GM12878 (cell line): ENCODE measurements around the gene TNFAIP3. TPM values are rescaled to one million over a fixed set of nuclear protein-coding genes. Genes with fewer than 3 reads are reported as not detected.

Experiments used
- CREB1 ChIP-seq: IDR thresholded peaks from 2 replicates; pipeline ENCODE4 v1.6.1; 2012; ENCODE audit warnings: low read depth, mild to moderate bottlenecking, inconsistent platforms
- ETV6 ChIP-seq, 2 experiments: fragments of 450-650 bp in 1 of 2; IDR thresholded peaks in 1 of 2; conservative IDR thresholded peaks in 1 of 2; 2 replicates each; pipeline ENCODE4 v1.6.1; 2014; ENCODE audit warnings: antibody characterized with exemption in 1 of 2, borderline replicate concordance in 1 of 2, low read depth in 1 of 2, mild to moderate bottlenecking in 1 of 2, moderate library complexity in 1 of 2
- HDAC6 ChIP-seq: fragments of 200-600 bp; sonication (generic); IDR thresholded peaks from one replicate; pipeline ENCODE4 v1.8.0; 2017; ENCODE audit warnings: antibody characterized with exemption; ENCODE audit not compliant: unreplicated experiment
- HDGF ChIP-seq: fragments of 450-650 bp; IDR thresholded peaks from 2 replicates; pipeline ENCODE4 v1.6.1; 2016; ENCODE audit warnings: antibody characterized with exemption
- JUND ChIP-seq: IDR thresholded peaks from 2 replicates; pipeline ENCODE4 v1.6.1; 2012; ENCODE audit warnings: low read depth, mild to moderate bottlenecking, low read length, improper control_type of control experiment, moderate library complexity
- NBN ChIP-seq: fragments of 450-650 bp; IDR thresholded peaks from 2 replicates; pipeline ENCODE4 v1.6.1; 2016
- NFXL1 ChIP-seq: fragments of 450-650 bp; IDR thresholded peaks from 2 replicates; pipeline ENCODE4 v1.6.1; 2017; ENCODE audit warnings: antibody characterized with exemption, mild to moderate bottlenecking, borderline replicate concordance
- NFYB ChIP-seq: IDR thresholded peaks from 2 replicates; pipeline ENCODE4 v1.6.1; 2011; ENCODE audit warnings: low read depth, mild to moderate bottlenecking, low read length, improper control_type of control experiment, moderate library complexity; ENCODE audit not compliant: insufficient read depth
- NR2C1 ChIP-seq: fragments of 450-650 bp; IDR thresholded peaks from 2 replicates; pipeline ENCODE4 v1.6.1; 2017; ENCODE audit warnings: antibody characterized with exemption, mild to moderate bottlenecking, moderate library complexity
- RFX5 ChIP-seq: IDR thresholded peaks from 2 replicates; pipeline ENCODE4 v1.6.1; 2011; ENCODE audit warnings: low read depth, low read length, improper control_type of control experiment
- SIX5 ChIP-seq: IDR thresholded peaks from 2 replicates; pipeline ENCODE4 v1.6.1; 2011; ENCODE audit warnings: mild to moderate bottlenecking, low read depth, low read length, moderate library complexity; ENCODE audit not compliant: severe bottlenecking
- SMAD1 ChIP-seq: fragments of 450-650 bp; IDR thresholded peaks from 2 replicates; pipeline ENCODE4 v1.6.1; 2018; ENCODE audit warnings: mild to moderate bottlenecking, low read depth; ENCODE audit not compliant: partially characterized antibody
- SP1 ChIP-seq: IDR thresholded peaks from one replicate; pipeline ENCODE4 v1.6.1; 2011; ENCODE audit warnings: low read depth, low read length
- SRF ChIP-seq, 2 experiments: IDR thresholded peaks; 2 replicates each; pipeline ENCODE4 v1.6.1; 2011; ENCODE audit warnings: low read depth in 2 of 2, low read length in 2 of 2, mild to moderate bottlenecking in 1 of 2, moderate library complexity in 1 of 2
- TCF3 ChIP-seq: IDR thresholded peaks from 2 replicates; pipeline ENCODE4 v1.6.1; 2012; ENCODE audit warnings: low read depth, mild to moderate bottlenecking, low read length, borderline replicate concordance; ENCODE audit not compliant: insufficient read depth
- YY1 ChIP-seq: IDR thresholded peaks from 2 replicates; pipeline ENCODE4 v1.6.1; 2011; ENCODE audit warnings: low read depth, mild to moderate bottlenecking, low read length
- ZSCAN29 ChIP-seq: fragments of 450-650 bp; IDR thresholded peaks from 2 replicates; pipeline ENCODE4 v1.6.1; 2017; ENCODE audit warnings: mild to moderate bottlenecking, moderate library complexity
- polyA plus RNA-seq, 11 experiments: library from polyadenylated mRNA; depleted of rRNA in 4 of 11; unstranded in 6 of 11; stranded (reverse) in 5 of 11; fragments of >200 nt; fragmentation: Nextera tagmentation in 4 of 11; fragmentation: Illumina TruSeq in 1 of 11; extraction: Ambion mirVana in 4 of 11; extraction: Trizol in 1 of 11; gene quantifications; 1 replicate in 1 of 11; 2 replicates in 10 of 11; pipeline versions ENCODE4 v1.2.1 to v1.2.3, GENCODE V29; 2011 to 2016; ENCODE audit warnings: inconsistent platforms in 2 of 11, missing spikeins in 2 of 11, low read depth in 1 of 11
- total RNA-seq, 4 experiments: library from RNA; depleted of rRNA in 3 of 4; stranded (reverse); fragments of >200 nt in 3 of 4; fragmentation: Illumina TruSeq in 1 of 4; extraction: Trizol in 1 of 4; gene quantifications; 2 replicates each; pipeline versions ENCODE4 v1.2.1 to v1.2.3, GENCODE V29; 2013 to 2021
- TF ChIP-seq, protein P1 (sequence below): fragments of 450-650 bp; IDR thresholded peaks from 2 replicates; pipeline ENCODE4 v1.6.1; 2017; ENCODE audit warnings: mild to moderate bottlenecking
- TF ChIP-seq, protein P2 (sequence below): fragments of 450-650 bp; conservative IDR thresholded peaks from 2 replicates; pipeline ENCODE4 v1.6.1; 2017; ENCODE audit warnings: mild to moderate bottlenecking, moderate library complexity
- TF ChIP-seq, protein P3 (sequence below): fragments of 450-650 bp; IDR thresholded peaks from 2 replicates; pipeline ENCODE4 v1.6.1; 2016; ENCODE audit warnings: mild to moderate bottlenecking, moderate library complexity, borderline replicate concordance
- TF ChIP-seq, protein P4 (sequence below): fragments of 150-350 bp; IDR thresholded peaks from 2 replicates; pipeline ENCODE4 v1.6.1; 2016; ENCODE audit warnings: low read depth, low read length

Gene TNFAIP3
- total and polyA plus RNA-seq, 10 of the 15 experiments (the other 5 are each of a cell fraction or from before 2014, with no cell fraction given) = 18.0 to 350 (median 127) TPM

DNA sequence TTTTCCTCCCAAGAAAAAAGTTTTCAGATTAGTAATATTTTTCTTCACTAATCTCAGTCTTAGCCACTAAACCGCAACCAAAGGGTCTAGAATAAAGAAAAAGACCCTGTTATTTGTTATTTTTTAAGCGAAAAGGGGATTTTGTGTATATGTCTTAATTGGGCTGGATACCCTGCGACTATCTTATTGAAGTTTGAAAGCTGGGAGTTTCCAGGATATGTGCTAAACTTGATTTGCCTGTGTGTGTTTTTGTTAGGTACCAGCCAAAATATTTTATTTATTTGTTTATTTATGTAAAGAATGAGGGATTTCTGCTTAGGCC, 52.4 kb downstream of the TNFAIP3 start (continued):
- TF ChIP-seq, protein P1, sequence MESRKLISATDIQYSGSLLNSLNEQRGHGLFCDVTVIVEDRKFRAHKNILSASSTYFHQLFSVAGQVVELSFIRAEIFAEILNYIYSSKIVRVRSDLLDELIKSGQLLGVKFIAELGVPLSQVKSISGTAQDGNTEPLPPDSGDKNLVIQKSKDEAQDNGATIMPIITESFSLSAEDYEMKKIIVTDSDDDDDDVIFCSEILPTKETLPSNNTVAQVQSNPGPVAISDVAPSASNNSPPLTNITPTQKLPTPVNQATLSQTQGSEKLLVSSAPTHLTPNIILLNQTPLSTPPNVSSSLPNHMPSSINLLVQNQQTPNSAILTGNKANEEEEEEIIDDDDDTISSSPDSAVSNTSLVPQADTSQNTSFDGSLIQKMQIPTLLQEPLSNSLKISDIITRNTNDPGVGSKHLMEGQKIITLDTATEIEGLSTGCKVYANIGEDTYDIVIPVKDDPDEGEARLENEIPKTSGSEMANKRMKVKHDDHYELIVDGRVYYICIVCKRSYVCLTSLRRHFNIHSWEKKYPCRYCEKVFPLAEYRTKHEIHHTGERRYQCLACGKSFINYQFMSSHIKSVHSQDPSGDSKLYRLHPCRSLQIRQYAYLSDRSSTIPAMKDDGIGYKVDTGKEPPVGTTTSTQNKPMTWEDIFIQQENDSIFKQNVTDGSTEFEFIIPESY = no peak
- TF ChIP-seq NFXL1 = no peak
- TF ChIP-seq TCF3 = no peak
- TF ChIP-seq, protein P2, sequence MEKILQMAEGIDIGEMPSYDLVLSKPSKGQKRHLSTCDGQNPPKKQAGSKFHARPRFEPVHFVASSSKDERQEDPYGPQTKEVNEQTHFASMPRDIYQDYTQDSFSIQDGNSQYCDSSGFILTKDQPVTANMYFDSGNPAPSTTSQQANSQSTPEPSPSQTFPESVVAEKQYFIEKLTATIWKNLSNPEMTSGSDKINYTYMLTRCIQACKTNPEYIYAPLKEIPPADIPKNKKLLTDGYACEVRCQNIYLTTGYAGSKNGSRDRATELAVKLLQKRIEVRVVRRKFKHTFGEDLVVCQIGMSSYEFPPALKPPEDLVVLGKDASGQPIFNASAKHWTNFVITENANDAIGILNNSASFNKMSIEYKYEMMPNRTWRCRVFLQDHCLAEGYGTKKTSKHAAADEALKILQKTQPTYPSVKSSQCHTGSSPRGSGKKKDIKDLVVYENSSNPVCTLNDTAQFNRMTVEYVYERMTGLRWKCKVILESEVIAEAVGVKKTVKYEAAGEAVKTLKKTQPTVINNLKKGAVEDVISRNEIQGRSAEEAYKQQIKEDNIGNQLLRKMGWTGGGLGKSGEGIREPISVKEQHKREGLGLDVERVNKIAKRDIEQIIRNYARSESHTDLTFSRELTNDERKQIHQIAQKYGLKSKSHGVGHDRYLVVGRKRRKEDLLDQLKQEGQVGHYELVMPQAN = no peak
- no peak for TF ChIP-seq CREB1
- TF ChIP-seq RFX5 = no peak
- TF ChIP-seq NBN = no peak
- TF ChIP-seq SIX5 = no peak
- TF ChIP-seq SMAD1 = no peak
- no peak for TF ChIP-seq NR2C1
- no peak for TF ChIP-seq SRF (IDR thresholded peaks at IDR 0.05; ENCODE audit: low read depth in 2 of 2, low read length in 2 of 2)
- TF ChIP-seq HDAC6 = no peak
- no peak for TF ChIP-seq JUND
- TF ChIP-seq ZSCAN29 = no peak
- TF ChIP-seq, protein P3, sequence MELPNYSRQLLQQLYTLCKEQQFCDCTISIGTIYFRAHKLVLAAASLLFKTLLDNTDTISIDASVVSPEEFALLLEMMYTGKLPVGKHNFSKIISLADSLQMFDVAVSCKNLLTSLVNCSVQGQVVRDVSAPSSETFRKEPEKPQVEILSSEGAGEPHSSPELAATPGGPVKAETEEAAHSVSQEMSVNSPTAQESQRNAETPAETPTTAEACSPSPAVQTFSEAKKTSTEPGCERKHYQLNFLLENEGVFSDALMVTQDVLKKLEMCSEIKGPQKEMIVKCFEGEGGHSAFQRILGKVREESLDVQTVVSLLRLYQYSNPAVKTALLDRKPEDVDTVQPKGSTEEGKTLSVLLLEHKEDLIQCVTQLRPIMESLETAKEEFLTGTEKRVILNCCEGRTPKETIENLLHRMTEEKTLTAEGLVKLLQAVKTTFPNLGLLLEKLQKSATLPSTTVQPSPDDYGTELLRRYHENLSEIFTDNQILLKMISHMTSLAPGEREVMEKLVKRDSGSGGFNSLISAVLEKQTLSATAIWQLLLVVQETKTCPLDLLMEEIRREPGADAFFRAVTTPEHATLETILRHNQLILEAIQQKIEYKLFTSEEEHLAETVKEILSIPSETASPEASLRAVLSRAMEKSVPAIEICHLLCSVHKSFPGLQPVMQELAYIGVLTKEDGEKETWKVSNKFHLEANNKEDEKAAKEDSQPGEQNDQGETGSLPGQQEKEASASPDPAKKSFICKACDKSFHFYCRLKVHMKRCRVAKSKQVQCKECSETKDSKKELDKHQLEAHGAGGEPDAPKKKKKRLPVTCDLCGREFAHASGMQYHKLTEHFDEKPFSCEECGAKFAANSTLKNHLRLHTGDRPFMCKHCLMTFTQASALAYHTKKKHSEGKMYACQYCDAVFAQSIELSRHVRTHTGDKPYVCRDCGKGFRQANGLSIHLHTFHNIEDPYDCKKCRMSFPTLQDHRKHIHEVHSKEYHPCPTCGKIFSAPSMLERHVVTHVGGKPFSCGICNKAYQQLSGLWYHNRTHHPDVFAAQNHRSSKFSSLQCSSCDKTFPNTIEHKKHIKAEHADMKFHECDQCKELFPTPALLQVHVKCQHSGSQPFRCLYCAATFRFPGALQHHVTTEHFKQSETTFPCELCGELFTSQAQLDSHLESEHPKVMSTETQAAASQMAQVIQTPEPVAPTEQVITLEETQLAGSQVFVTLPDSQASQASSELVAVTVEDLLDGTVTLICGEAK = no peak
- TF ChIP-seq SP1 = no peak
- TF ChIP-seq, protein P4, sequence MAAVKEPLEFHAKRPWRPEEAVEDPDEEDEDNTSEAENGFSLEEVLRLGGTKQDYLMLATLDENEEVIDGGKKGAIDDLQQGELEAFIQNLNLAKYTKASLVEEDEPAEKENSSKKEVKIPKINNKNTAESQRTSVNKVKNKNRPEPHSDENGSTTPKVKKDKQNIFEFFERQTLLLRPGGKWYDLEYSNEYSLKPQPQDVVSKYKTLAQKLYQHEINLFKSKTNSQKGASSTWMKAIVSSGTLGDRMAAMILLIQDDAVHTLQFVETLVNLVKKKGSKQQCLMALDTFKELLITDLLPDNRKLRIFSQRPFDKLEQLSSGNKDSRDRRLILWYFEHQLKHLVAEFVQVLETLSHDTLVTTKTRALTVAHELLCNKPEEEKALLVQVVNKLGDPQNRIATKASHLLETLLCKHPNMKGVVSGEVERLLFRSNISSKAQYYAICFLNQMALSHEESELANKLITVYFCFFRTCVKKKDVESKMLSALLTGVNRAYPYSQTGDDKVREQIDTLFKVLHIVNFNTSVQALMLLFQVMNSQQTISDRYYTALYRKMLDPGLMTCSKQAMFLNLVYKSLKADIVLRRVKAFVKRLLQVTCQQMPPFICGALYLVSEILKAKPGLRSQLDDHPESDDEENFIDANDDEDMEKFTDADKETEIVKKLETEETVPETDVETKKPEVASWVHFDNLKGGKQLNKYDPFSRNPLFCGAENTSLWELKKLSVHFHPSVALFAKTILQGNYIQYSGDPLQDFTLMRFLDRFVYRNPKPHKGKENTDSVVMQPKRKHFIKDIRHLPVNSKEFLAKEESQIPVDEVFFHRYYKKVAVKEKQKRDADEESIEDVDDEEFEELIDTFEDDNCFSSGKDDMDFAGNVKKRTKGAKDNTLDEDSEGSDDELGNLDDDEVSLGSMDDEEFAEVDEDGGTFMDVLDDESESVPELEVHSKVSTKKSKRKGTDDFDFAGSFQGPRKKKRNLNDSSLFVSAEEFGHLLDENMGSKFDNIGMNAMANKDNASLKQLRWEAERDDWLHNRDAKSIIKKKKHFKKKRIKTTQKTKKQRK = no peak
- TF ChIP-seq NFYB = no peak
- TF ChIP-seq ETV6 (conservative IDR thresholded peaks at IDR 0.05 in 1 of 2, IDR thresholded peaks at IDR 0.05 in 1 of 2; ENCODE audit: borderline replicate concordance in 1 of 2, low read depth in 1 of 2) = no peak
- no peak for TF ChIP-seq HDGF
- TF ChIP-seq YY1 = no peak
